Loucy (cell line): Measurements from ENCODE around the gene PIAS2.

Experiments used
- CTCF ChIP-seq: fragments of 200-600 bp; sonication (generic); conservative IDR thresholded peaks from 2 replicates; pipeline ENCODE4 v1.5.1; 2014; ENCODE audit warnings: mild to moderate bottlenecking, antibody characterized with exemption, low read length
- EZH2phosphoT487 ChIP-seq: fragments of 200-600 bp; IDR thresholded peaks from 2 replicates; pipeline ENCODE4 v1.6.1; 2018; ENCODE audit warnings: antibody characterized with exemption, mild to moderate bottlenecking, moderate library complexity, borderline replicate concordance

GRCh38 chr18:46858290-46858689, 59.0 kb downstream of the PIAS2 start:
- TF ChIP-seq CTCF (no peak), EZH2phosphoT487 (no peak)
